MM.1S (cell line): ENCODE measurements around the gene SYNE1.

Source experiments
- DNase-seq: peaks from one replicate; pipeline ENCODE4 v3.0.0-alpha.2; 2015
- H2AFZ ChIP-seq: fragments of 300-600 bp; sonication (generic); 2 replicates; pipeline ENCODE4 v1.6.0; 2016; ENCODE audit warnings: antibody characterized with exemption, low read length
- H3F3A ChIP-seq: fragments of 300-600 bp; sonication (generic); 2 replicates; pipeline ENCODE4 v1.6.1; 2016; ENCODE audit warnings: mild to moderate bottlenecking, antibody characterized with exemption, low read length, moderate library complexity, mixed read lengths; ENCODE audit not compliant: insufficient read depth
- H3K27ac ChIP-seq: fragments of 300-600 bp; sonication (generic); 2 replicates; pipeline ENCODE4 v1.5.1; 2016; ENCODE audit warnings: mild to moderate bottlenecking, low read length
- H3K27me3 ChIP-seq: fragments of 300-600 bp; sonication (generic); replicated peaks from 2 replicates; pipeline ENCODE4 v1.6.0; 2016; ENCODE audit warnings: low read length; ENCODE audit not compliant: insufficient read depth
- H3K36me3 ChIP-seq: fragments of 300-600 bp; sonication (generic); replicated peaks from 2 replicates; pipeline ENCODE4 v1.6.1; 2016; ENCODE audit warnings: mild to moderate bottlenecking, low read length, mixed read lengths; ENCODE audit not compliant: insufficient read depth
- H3K4me1 ChIP-seq: fragments of 300-600 bp; sonication (generic); 2 replicates; pipeline ENCODE4 v1.6.1; 2016; ENCODE audit warnings: low read length, mixed read lengths
- H3K4me2 ChIP-seq: fragments of 300-600 bp; sonication (generic); 2 replicates; pipeline ENCODE4 v1.6.0; 2016; ENCODE audit warnings: low read depth, low read length
- H3K4me3 ChIP-seq: fragments of 300-600 bp; sonication (generic); 2 replicates; pipeline ENCODE4 v1.5.1; 2016; ENCODE audit warnings: low read length, mixed read lengths
- H3K79me2 ChIP-seq: fragments of 300-600 bp; sonication (generic); 2 replicates; pipeline ENCODE4 v1.6.1; 2016; ENCODE audit warnings: mixed run types, low read length, mixed read lengths
- H3K9ac ChIP-seq: fragments of 300-600 bp; sonication (generic); 2 replicates; pipeline ENCODE4 v1.6.1; 2016; ENCODE audit warnings: low read length, mixed read lengths
- H3K9me2 ChIP-seq: fragments of 300-600 bp; sonication (generic); replicated peaks from 2 replicates; pipeline ENCODE4 v1.6.1; 2016; ENCODE audit warnings: mild to moderate bottlenecking, low read length, mixed read lengths; ENCODE audit not compliant: insufficient read depth
- H3K9me3 ChIP-seq: fragments of 300-600 bp; sonication (generic); replicated peaks from 2 replicates; pipeline ENCODE4 v1.6.1; 2016; ENCODE audit warnings: mild to moderate bottlenecking, low read length, mixed read lengths; ENCODE audit not compliant: insufficient read depth
- H4K20me1 ChIP-seq: fragments of 300-600 bp; sonication (generic); 2 replicates; pipeline ENCODE4 v1.6.1; 2016; ENCODE audit warnings: mild to moderate bottlenecking, low read length, moderate library complexity, mixed read lengths; ENCODE audit not compliant: insufficient read depth
- CTCF ChIP-seq: fragments of 300-600 bp; sonication (generic); IDR thresholded peaks from 2 replicates; pipeline ENCODE4 v1.5.1; 2016; ENCODE audit warnings: antibody characterized with exemption, low read length, mixed read lengths
- EZH2 ChIP-seq: fragments of 300-600 bp; sonication (generic); optimal IDR thresholded peaks from 2 replicates; pipeline ENCODE3; 2017; ENCODE audit warnings: low read depth, mild to moderate bottlenecking, antibody characterized with exemption, low read length, mixed read lengths
- EZH2phosphoT487 ChIP-seq: fragments of 300-600 bp; sonication (generic); IDR thresholded peaks from 2 replicates; pipeline ENCODE4 v1.6.1; 2018; ENCODE audit warnings: antibody characterized with exemption, low read length

SYNE1 gene

GRCh38 chr6:152310371-152310954 is 326.7 kb downstream of the SYNE1 start:
- Histone ChIP-seq H3F3A (no peaks in the 10 kb centered on the region), H2AFZ (no peak overlapping the region), H3K4me1 (no peaks in the 10 kb centered on the region), H3K36me3 (no peaks in the 10 kb centered on the region), H3K27me3 (no peaks in the 10 kb centered on the region), H3K27ac (no peak overlapping the region), H3K4me3 (no peak overlapping the region), H3K4me2 (no peak overlapping the region), H3K9me3 (no peaks in the 10 kb centered on the region), H3K79me2 (no peaks in the 10 kb centered on the region), H3K9me2 (no peaks in the 10 kb centered on the region), H4K20me1 (no peaks in the 10 kb centered on the region), H3K9ac (no peak overlapping the region)
- no peak for DNase-seq
- TF ChIP-seq CTCF: no peak
- TF ChIP-seq EZH2phosphoT487: no peak

GRCh38 chr6:152309648-152310047 is 327.5 kb downstream of the SYNE1 start:
- Histone ChIP-seq H3K9ac (no peak overlapping the region), H2AFZ (no peak overlapping the region), H3K4me2 (no peak overlapping the region)

GRCh38 chr6:152309006-152309405 is 328.2 kb downstream of the SYNE1 start:
- H3K79me2 ChIP-seq: no peaks in the 10 kb centered on the region
- no peak overlapping the region for H3K4me2 ChIP-seq
- H3K27me3 ChIP-seq: no peaks in the 10 kb centered on the region
- no peak overlapping the region for H3K4me3 ChIP-seq
- H3K4me1 ChIP-seq: no peaks in the 10 kb centered on the region
- no peak overlapping the region for H3K27ac ChIP-seq
- no peaks in the 10 kb centered on the region for H3K9me2 ChIP-seq
- TF ChIP-seq EZH2phosphoT487 (no peak), CTCF (no peak), EZH2 (no peak)
- H3K36me3 ChIP-seq: no peaks in the 10 kb centered on the region
- no peak for DNase-seq
- no peaks in the 10 kb centered on the region for H4K20me1 ChIP-seq
- H3K9me3 ChIP-seq: no peaks in the 10 kb centered on the region
- no peak overlapping the region for H3K9ac ChIP-seq
- no peak overlapping the region for H2AFZ ChIP-seq
- H3F3A ChIP-seq: no peaks in the 10 kb centered on the region

More at GRCh38 chr6:152309648-152310047, 327.5 kb downstream of the SYNE1 start:
- no peaks in the 10 kb centered on the region for H3K9me2 ChIP-seq
- no peaks in the 10 kb centered on the region for H3K4me1 ChIP-seq
- no peaks in the 10 kb centered on the region for H3K27me3 ChIP-seq
- H3K9me3 ChIP-seq: no peaks in the 10 kb centered on the region
- H3K79me2 ChIP-seq: no peaks in the 10 kb centered on the region
- no peaks in the 10 kb centered on the region for H3K36me3 ChIP-seq
- no peaks in the 10 kb centered on the region for H4K20me1 ChIP-seq
- TF ChIP-seq CTCF (no peak), EZH2 (no peak), EZH2phosphoT487 (no peak)
- H3K27ac ChIP-seq: no peak overlapping the region
- H3K4me3 ChIP-seq: no peak overlapping the region
- H3F3A ChIP-seq: no peaks in the 10 kb centered on the region
- DNase-seq: peak; percentile 12
